ENCODE measurements around the gene SLC7A14.

The SLC7A14 gene

GRCh38 chr3:170497207-170498095 lies 88.4 kb downstream of the SLC7A14 start:
- no peak for DNase-seq (ENCODE audit: low read depth)

- no peak for DNase-seq (ENCODE audit: low read depth)
Observed at GRCh38 chr3:170496868-170497140, 89.1 kb downstream of the SLC7A14 start.

GRCh38 chr3:170496026-170496867 lies 89.6 kb downstream of the SLC7A14 start:
- DNase-seq (ENCODE audit: low read depth), result no peak

GRCh38 chr3:170494766-170495165 lies 91.1 kb downstream of the SLC7A14 start:
- DNase-seq (ENCODE audit: low read depth), result no peak

- no peak for DNase-seq (ENCODE audit: low read depth)
Observed at GRCh38 chr3:170493712-170494182, 92.1 kb downstream of the SLC7A14 start.

- no peak for DNase-seq (ENCODE audit: low read depth)
Observed at GRCh38 chr3:170491901-170492300, 94.0 kb downstream of the SLC7A14 start.

- no peak for DNase-seq (ENCODE audit: low read depth)
Observed at GRCh38 chr3:170490828-170491560, 94.9 kb downstream of the SLC7A14 start.

- DNase-seq (ENCODE audit: low read depth), result no peak
Observed at GRCh38 chr3:170488802-170489201, 97.1 kb downstream of the SLC7A14 start.

GRCh38 chr3:170487031-170487430 lies 98.8 kb downstream of the SLC7A14 start:
- DNase-seq (ENCODE audit: low read depth), result no peak

- no peak for DNase-seq (ENCODE audit: low read depth)
Observed at GRCh38 chr3:170486398-170486797, 99.5 kb downstream of the SLC7A14 start.

GRCh38 chr3:170485696-170486095 lies 100.2 kb downstream of the SLC7A14 start:
- DNase-seq (ENCODE audit: low read depth), result no peak

- DNase-seq (ENCODE audit: low read depth), result no peak
Observed at GRCh38 chr3:170485294-170485693, 100.6 kb downstream of the SLC7A14 start.

GRCh38 chr3:170484869-170485268 lies 101.0 kb downstream of the SLC7A14 start:
- no peak for DNase-seq (ENCODE audit: low read depth)

- DNase-seq (ENCODE audit: low read depth), result no peak
Observed at GRCh38 chr3:170483485-170484262, 102.2 kb downstream of the SLC7A14 start.

- no peak for DNase-seq (ENCODE audit: low read depth)
Observed at GRCh38 chr3:170482199-170482598, 103.7 kb downstream of the SLC7A14 start.

- DNase-seq (ENCODE audit: low read depth), result no peak
Observed at GRCh38 chr3:170480111-170480510, 105.8 kb downstream of the SLC7A14 start.

- no peak for DNase-seq (ENCODE audit: low read depth)
Observed at GRCh38 chr3:170477395-170477794, 108.5 kb downstream of the SLC7A14 start.

- no peak for DNase-seq (ENCODE audit: low read depth)
Observed at GRCh38 chr3:170476291-170476690, 109.6 kb downstream of the SLC7A14 start.

GRCh38 chr3:170475092-170475685 lies 110.7 kb downstream of the SLC7A14 start:
- DNase-seq (ENCODE audit: low read depth), result no peak

GRCh38 chr3:170473358-170473757 lies 112.5 kb downstream of the SLC7A14 start:
- DNase-seq (ENCODE audit: low read depth), result no peak

- no peak for DNase-seq (ENCODE audit: low read depth)
Observed at GRCh38 chr3:170471149-170471548, 114.7 kb downstream of the SLC7A14 start.

Measured in HS-27A (cell line).